Gastrocnemius medialis (tissue), 4 donors: ENCODE measurements around the gene ARHGEF6.

Experiments used
- POLR2A ChIP-seq, 2 donors: fragments of 450-650 bp; IDR thresholded peaks; one replicate each; pipeline ENCODE4 v1.6.1; 2017; ENCODE audit warnings: antibody characterized with exemption in 2 of 2, mild to moderate bottlenecking in 2 of 2, moderate library complexity in 2 of 2
- TF ChIP-seq, protein P1 (sequence below), 5 experiments: fragments of 450-650 bp in 3 of 5; fragments of 200-600 bp in 2 of 5; sonication (generic) in 2 of 5; IDR thresholded peaks in 4 of 5; conservative IDR thresholded peaks in 1 of 5; 1 replicate in 4 of 5; 2 replicates in 1 of 5; pipeline ENCODE4 v1.5.1; 2016 to 2019; ENCODE audit warnings: antibody characterized with exemption in 5 of 5, mild to moderate bottlenecking in 3 of 5, moderate library complexity in 3 of 5

DNA sequence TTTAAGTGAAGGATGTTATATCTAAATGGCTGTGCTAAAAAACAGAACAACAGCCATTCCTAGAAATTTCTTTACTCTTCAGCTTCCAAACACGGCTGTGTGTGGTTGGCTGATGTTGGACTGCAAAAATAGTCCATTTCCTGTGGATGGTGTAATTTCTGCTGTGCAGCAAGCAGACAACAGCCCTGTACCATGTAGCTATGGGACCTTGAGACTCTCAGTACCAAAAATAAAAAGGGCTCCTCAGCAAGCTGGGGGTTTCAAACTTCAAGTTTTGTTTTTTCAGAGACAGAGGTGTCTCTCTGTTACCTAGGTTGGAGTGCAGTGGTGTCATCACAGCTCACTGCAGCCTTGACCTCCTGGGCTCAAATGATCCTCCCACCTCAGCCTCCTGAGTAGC lies 114.6 kb downstream of the ARHGEF6 start:
- TF ChIP-seq POLR2A (IDR thresholded peaks at IDR 0.05): no peak
- TF ChIP-seq, protein P1, sequence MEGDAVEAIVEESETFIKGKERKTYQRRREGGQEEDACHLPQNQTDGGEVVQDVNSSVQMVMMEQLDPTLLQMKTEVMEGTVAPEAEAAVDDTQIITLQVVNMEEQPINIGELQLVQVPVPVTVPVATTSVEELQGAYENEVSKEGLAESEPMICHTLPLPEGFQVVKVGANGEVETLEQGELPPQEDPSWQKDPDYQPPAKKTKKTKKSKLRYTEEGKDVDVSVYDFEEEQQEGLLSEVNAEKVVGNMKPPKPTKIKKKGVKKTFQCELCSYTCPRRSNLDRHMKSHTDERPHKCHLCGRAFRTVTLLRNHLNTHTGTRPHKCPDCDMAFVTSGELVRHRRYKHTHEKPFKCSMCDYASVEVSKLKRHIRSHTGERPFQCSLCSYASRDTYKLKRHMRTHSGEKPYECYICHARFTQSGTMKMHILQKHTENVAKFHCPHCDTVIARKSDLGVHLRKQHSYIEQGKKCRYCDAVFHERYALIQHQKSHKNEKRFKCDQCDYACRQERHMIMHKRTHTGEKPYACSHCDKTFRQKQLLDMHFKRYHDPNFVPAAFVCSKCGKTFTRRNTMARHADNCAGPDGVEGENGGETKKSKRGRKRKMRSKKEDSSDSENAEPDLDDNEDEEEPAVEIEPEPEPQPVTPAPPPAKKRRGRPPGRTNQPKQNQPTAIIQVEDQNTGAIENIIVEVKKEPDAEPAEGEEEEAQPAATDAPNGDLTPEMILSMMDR (IDR thresholded peaks at IDR 0.05 in 4 of 5, conservative IDR thresholded peaks at IDR 0.05 in 1 of 5): no peak
